Islet precursor cell (in vitro differentiated cells): Measurements from ENCODE around the gene ISG20L2.

Source experiments
- DNase-seq: peaks from one replicate; pipeline ENCODE4 v3.0.0-alpha.2; 2018

The ISG20L2 gene

DNA sequence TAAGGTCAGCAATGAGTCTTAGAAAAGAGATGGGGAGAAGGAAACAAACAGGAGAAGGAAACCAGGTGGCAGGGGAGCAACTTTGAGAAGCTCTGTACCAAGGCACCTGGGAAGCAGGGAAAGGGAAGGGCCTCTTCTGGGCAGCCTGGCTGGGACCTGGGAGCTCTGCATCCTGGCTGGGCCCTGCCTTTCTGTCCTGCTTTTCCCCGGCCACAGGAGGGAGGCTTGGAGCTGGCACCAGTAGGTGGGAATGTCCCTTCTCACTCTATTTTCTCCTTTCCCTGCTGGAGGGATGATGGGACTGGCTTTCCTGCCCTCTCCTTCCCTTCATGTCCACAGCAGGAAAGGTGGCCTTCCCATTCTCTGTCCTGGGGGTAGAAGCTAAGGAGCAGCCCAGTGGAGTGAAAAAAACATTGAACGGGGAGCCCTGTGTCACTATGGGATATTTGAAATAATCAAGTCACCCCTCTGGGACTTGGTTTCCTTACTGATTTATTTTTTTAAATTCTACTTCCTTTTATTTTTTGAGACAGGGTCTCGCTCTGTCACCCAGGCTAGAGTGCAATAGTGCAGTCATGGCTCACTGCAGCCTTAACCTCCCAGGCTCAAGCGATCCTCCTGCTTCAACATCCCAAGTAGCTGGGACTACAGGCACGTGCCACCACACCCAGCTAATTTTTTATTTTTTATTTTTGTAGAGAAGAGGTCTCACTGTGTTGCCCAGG, 46.2 kb downstream of the ISG20L2 start:
- peak; percentile 80 for DNase-seq

DNA sequence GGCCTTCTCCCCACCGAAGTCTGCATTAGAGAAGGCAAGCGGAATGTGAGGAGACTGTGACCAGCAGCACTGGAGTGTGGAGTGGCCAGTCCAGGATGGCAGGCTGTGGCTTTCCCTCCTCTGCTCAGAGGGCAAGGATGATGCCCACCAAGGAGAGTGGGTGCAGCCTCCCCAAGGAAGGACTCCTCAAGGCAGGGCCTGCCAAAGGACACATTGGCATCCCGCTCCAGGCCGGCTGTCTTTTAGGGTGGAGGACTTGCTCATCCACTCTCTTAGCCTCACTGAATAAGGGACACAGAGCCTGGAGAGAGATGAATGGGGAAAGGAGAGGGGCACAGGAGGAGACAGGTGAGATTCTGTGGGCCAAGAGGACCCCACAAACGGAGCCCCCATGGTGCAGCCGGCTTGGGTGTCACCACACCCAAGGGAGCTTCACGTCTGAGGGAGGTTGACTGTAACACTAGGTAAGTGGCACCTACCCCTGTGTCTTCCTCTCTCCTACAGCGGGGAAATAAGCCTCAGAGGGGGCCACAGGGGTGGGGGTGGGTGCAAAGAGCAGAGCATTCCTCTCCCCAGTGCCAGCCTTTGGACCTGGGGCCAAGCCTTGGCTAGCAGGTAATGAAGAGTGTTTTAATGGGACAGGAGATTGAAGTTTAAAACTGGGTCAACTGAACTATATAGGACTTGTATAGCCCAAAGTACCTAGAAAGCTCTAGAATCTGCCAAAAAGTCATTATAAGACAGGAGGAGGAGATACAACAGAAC, 47.2 kb downstream of the ISG20L2 start:
- no peak for DNase-seq

DNA sequence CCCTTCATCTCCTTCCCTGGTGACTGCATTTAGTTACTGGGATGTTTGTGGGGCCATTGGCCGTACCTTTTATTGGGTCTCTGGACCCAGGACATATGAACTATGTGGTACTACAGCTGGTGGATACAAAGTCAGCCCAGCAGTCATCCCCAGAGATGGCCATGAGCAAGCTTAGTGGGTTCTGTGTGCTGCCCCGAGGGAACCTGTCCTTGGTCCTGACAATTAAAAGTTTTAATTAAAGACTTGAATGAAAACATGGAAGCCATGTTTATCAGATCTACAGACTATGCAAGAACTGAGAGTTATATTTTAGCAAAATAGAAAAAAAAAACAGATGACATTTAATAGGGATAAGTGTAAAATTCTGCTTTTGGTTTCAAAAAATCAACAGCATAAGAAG, 48.5 kb downstream of the ISG20L2 start:
- DNase-seq, result no peak

DNA sequence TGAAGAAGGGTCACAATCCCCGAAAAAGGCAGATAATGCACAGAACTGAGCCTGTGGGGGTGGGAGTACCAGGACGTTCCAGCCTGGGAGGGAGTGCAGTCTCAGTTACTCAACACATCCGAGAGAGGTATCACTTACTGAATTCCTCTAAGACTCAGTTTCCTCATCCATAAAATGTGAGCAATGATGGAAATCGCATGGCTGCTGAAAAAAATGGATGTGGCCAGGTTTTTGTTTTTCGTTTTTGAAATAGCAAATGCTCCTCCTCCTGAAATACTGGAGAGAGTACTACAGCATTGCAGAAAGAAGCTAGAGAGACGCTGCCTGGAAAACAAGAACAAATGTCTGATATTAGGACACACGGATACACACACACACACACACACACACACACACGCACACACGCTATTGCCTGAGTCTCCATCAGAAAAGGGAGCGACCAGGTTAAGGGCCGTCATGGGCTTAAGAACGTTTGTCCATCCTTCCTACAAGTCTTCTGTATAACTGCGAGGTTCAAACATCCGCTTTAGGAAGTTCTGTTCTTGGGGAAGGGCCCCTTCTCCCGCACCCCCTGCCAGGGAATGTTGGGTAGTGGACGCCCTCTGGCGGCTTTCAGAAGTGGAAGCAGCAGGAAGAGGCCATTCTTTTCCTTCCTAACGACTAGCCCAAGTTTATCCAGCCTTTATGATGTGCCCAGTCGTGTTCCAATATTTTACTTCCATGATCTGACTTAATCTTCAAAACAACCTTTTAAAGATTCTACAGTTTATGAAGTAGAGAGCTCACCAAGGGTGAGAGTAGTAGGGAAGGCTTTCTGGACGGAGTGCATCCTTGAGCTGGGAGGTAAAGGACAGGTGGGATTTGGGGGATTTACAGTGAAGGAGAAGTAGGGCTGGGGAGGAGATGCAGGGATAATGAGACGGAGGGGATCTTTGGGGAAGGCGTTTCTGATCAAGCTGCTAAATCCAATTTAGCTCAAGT, 50.7 kb downstream of the ISG20L2 start:
- DNase-seq, result peak; percentile 85

DNA sequence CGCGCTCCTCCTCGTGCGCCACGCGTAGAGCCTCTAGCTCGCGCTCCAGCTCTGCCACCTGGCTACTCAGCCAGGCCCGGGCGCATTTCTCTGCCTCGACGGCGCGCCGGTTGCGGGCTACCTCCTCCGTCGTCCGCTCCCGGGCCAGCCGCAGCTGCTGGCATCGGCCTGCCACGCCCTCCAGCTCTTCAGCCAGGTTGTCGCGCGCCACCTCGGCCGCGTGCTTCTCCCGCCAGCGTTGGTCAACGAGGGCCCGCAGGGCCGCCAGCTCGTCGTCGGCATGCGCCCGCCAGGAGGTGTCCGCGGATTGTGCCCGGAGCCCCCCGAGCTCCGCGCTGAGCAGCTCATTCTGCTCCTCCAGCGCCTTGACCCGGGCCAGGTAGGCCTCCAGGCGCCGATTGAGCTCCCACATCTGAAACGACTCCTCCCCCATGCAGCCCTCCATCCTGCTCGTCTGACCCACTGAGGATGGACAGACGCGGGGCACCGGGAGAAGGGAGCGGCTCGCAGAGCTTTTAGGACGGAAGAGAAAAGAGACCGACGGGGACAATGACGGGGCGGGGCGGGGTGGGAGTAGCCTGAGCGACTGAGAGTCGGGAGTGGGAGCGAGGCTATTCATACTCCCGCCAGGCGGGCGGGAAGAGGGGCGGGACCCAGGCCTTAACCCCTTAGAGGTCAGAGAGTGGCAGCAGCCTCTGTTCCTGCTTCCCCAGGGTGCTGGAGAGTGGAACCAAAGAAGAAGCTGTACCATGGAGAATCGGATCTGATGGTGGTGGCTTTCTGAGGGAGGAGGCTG, 51.5 kb downstream of the ISG20L2 start, which contains the start of gene NES:
Gene NES, minus strand, starts transcription at position 588 of the 796 bp plus-strand sequence. Its CDS starts 143 bp downstream, at position 445.
- DNase-seq, result peak; percentile 96

DNA sequence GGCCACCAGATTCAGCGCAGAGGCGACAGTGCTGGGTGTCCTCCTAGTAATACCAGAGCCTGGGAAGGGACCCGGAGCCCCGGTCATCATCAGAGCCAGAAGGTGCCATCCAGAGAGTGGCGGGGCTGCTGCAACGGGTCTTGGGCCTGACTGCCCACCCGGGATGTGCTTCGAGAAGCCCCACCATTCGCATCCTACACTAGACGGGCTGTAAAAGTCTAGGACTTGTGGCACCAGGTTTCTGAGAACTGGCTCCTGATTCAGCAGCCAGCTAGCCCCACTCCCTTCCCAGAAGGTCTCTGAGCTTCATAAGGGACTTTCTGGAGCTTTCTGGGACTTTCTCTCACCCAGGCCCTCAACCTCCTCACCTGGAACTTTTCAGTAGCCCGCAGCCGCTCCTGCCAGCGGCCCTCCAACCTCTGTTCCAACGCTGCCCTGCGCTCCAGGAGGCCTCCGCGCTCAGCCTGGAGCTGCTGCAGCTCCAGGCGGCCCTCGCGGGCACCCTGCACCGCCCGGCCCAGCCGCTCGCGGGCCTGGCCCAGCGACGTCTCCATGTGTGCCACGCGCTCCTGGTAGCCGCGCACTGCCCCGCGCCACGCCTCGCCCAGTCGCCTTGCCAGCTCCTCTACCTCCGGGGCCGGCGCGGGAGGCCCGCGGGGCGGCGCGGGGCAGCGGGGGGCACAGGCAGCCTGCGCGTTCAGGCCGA, 52.3 kb downstream of the ISG20L2 start:
- DNase-seq, result no peak

DNA sequence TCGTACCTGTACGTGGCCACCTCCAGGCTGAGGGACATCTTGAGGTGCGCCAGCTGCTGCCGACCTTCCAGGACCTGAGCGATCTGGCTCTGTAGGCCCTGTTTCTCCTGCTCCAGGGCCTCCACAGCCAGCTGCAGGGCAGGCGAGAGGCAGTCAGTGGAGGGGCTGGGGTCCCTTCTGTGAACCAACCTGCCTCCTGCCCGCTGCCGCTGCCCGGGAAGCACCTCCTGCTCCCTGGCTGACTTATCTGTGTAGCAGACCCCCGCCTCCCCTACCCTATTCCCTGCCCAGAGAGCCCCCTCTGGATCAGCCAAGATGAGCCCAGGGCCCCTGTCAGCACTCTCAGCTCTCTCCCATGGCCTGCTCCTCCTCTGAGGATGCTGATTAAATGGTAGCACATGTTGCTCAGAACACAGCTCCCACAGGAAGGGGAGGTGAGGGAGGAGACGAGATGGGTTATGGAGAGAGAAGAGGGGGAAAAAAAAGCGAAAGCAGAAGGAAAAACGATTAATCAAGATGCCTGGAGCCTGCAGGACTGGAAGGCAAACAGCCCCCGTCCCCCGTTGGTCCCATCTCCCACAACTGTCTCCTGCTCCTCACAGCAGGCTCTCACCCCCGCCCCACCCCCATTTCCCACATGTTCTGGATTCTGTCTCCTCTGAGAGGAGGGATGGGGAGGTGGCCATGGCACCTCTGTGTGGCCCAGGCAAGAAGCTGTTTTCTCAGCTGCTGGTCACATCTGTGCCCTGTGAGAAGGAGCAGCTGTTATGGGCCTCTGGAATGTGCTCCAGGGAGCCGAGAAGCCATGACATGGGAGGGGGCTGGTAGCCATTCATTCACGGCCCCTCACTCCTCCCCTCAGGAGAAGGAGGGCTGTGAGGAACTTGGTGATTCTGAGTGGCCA, 53.1 kb downstream of the ISG20L2 start:
- DNase-seq, result peak; percentile 71

DNA sequence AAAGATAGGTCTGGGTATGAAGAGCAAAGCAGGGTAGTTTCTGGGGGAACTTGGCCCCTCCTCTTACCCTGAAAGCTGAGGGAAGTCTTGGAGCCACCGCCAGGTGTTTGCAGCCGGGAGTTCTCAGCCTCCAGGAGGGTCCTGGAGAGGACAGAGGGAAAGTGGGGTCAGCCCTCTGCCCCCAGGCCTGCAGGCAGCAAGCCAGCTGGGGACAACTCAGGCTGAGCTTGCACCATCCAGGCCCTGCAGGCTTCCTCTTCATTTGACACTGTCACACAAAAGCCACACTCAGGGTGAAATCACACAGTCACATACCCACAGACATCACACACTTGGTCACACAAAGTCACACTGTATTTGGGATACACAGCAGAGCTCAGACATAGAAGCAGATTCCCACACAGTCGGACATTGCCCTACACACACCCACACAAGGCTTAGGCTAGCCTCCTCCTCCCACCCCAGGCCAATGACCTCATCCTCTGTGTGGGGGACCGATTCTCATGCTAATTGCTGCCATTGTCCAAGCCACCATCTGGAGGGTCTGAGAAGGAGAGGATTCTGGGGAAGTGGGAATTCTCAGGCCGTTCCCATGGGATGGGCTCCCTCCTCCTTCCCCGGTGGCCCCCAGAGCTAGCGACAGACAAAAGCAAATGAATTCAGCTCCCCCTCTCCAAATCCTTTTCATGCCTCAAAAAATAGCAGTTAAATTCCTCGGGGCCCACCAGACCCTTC, 55.0 kb downstream of the ISG20L2 start:
- peak; percentile 80 for DNase-seq
